Measurements from ENCODE around the gene VIP. TPM values are rescaled to one million over a fixed set of nuclear protein-coding genes. Genes with fewer than 3 reads are reported as not detected.

The VIP gene
- polyA plus RNA-seq, 1 of the 3 experiments (the other 2 are of a cell fraction) = 2.5 TPM

GRCh38 chr6:152769993-152770392 lies 19.4 kb downstream of the VIP start:
- TF ChIP-seq RFX5 (IDR thresholded peaks at IDR 0.05; ENCODE audit: low read length) = no peak
- TF ChIP-seq RXRA (IDR thresholded peaks at IDR 0.05; ENCODE audit: borderline replicate concordance, low read depth) = no peak
- TF ChIP-seq, protein P1, sequence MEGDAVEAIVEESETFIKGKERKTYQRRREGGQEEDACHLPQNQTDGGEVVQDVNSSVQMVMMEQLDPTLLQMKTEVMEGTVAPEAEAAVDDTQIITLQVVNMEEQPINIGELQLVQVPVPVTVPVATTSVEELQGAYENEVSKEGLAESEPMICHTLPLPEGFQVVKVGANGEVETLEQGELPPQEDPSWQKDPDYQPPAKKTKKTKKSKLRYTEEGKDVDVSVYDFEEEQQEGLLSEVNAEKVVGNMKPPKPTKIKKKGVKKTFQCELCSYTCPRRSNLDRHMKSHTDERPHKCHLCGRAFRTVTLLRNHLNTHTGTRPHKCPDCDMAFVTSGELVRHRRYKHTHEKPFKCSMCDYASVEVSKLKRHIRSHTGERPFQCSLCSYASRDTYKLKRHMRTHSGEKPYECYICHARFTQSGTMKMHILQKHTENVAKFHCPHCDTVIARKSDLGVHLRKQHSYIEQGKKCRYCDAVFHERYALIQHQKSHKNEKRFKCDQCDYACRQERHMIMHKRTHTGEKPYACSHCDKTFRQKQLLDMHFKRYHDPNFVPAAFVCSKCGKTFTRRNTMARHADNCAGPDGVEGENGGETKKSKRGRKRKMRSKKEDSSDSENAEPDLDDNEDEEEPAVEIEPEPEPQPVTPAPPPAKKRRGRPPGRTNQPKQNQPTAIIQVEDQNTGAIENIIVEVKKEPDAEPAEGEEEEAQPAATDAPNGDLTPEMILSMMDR (IDR thresholded peaks at IDR 0.05) = no peak
- no peak for TF ChIP-seq ZBTB33 (IDR thresholded peaks at IDR 0.05; ENCODE audit: borderline replicate concordance, low read depth)
- TF ChIP-seq RAD21 (IDR thresholded peaks at IDR 0.05; ENCODE audit: low read length) = no peak
- no peak for TF ChIP-seq SIN3A (IDR thresholded peaks at IDR 0.05; ENCODE audit: borderline replicate concordance, low read depth, low read length)
- no peak for TF ChIP-seq TEAD4 (IDR thresholded peaks at IDR 0.05; ENCODE audit: borderline replicate concordance, insufficient read depth)
- no peak for TF ChIP-seq USF1 (IDR thresholded peaks at IDR 0.05; ENCODE audit: borderline replicate concordance, low read depth)
- no peak for TF ChIP-seq MEF2A (IDR thresholded peaks at IDR 0.05; ENCODE audit: borderline replicate concordance, low read depth)
- TF ChIP-seq GABPA (IDR thresholded peaks at IDR 0.05; ENCODE audit: low read depth) = no peak
- no peak for TF ChIP-seq FOXM1 (IDR thresholded peaks at IDR 0.05; ENCODE audit: low read depth)
- TF ChIP-seq RCOR1 (IDR thresholded peaks at IDR 0.05; ENCODE audit: low read length) = no peak
- TF ChIP-seq MXI1 (IDR thresholded peaks at IDR 0.05; ENCODE audit: low read depth, low read length) = no peak
- Histone ChIP-seq H3K27ac (ENCODE audit: low read depth in 2 of 2, low read length in 1 of 2) (no peak overlapping the region), H3K9ac (no peak overlapping the region), H3K4me1 (ENCODE audit: control insufficient read depth in 1 of 2, insufficient read depth in 2 of 2, low read depth in 1 of 2, low read length in 1 of 2) (no peaks in the 10 kb centered on the region), H4K20me1 (ENCODE audit: insufficient read depth) (no peaks in the 10 kb centered on the region), H3K9me3 (no peaks in the 10 kb centered on the region), H3K4me2 (no peak overlapping the region), H2AFZ (ENCODE audit: low read depth) (no peak overlapping the region), H3K4me3 (ENCODE audit: low read depth in 2 of 2, low read length in 1 of 2) (no peak overlapping the region), H3K36me3 (replicated peaks in 1 of 2; ENCODE audit: control insufficient read depth in 1 of 2, insufficient read depth in 2 of 2, low read length in 1 of 2) (no peaks in the 10 kb centered on the region), H3K79me2 (ENCODE audit: insufficient read depth) (no peaks in the 10 kb centered on the region), H3F3A (replicated peaks; ENCODE audit: insufficient read depth) (no peaks in the 10 kb centered on the region), H3K9me2 (no peaks in the 10 kb centered on the region), H3K27me3 (ENCODE audit: insufficient read depth) (no peaks in the 10 kb centered on the region)
- no peak for DNase-seq
- ChIA-PET CTCF (interaction anchor here (0.6 to 2.3 kb wide), 5 partner anchors 11 to 324 kb away, joined by 3 to 12 read pairs (median 4); no protein-coding TSS in a partner anchor), POLR2A (no interaction called here)
- 48% methylated on average over 2 of the region's 2 CpGs for WGBS (ENCODE audit: low lambda C conversion rate)
